HEK293T (cell line): ENCODE results near the gene MRPL43.

Experiments used
- ARNT ChIP-seq: fragments of 450-650 bp; IDR thresholded peaks from 2 replicates; pipeline ENCODE4 v1.6.1; 2017; ENCODE audit warnings: mild to moderate bottlenecking
- BHLHE40 ChIP-seq: fragments of 450-650 bp; IDR thresholded peaks from 2 replicates; pipeline ENCODE4 v1.6.1; 2016; ENCODE audit warnings: mild to moderate bottlenecking, moderate library complexity, borderline replicate concordance
- CTBP1 ChIP-seq: fragments of 450-650 bp; IDR thresholded peaks from 2 replicates; pipeline ENCODE4 v1.6.1; 2016; ENCODE audit warnings: borderline replicate concordance
- ELF4 ChIP-seq: fragments of 450-650 bp; IDR thresholded peaks from 2 replicates; pipeline ENCODE4 v1.6.1; 2017; ENCODE audit warnings: antibody characterized with exemption
- FOXA1 ChIP-seq: fragments of 450-650 bp; IDR thresholded peaks from 2 replicates; pipeline ENCODE4 v1.6.1; 2016; ENCODE audit warnings: mild to moderate bottlenecking
- FOXK2 ChIP-seq: fragments of 450-650 bp; IDR thresholded peaks from 2 replicates; pipeline ENCODE4 v1.6.1; 2016; ENCODE audit warnings: mild to moderate bottlenecking
- FOXM1 ChIP-seq: fragments of 450-650 bp; IDR thresholded peaks from 2 replicates; pipeline ENCODE4 v1.6.1; 2017; ENCODE audit warnings: mild to moderate bottlenecking, borderline replicate concordance
- HDGF ChIP-seq: fragments of 450-650 bp; IDR thresholded peaks from 2 replicates; pipeline ENCODE4 v1.6.1; 2017; ENCODE audit warnings: antibody characterized with exemption, borderline replicate concordance
- SP1 ChIP-seq: fragments of 450-650 bp; IDR thresholded peaks from 2 replicates; pipeline ENCODE4 v1.6.1; 2017
- SUZ12 ChIP-seq: fragments of 450-650 bp; IDR thresholded peaks from 2 replicates; pipeline ENCODE4 v1.6.1; 2016; ENCODE audit warnings: mild to moderate bottlenecking
- TARDBP ChIP-seq: fragments of 450-650 bp; IDR thresholded peaks from 2 replicates; pipeline ENCODE4 v1.6.1; 2016
- ZNF384 ChIP-seq: fragments of 450-650 bp; IDR thresholded peaks from 2 replicates; pipeline ENCODE4 v1.6.1; 2016
- TF ChIP-seq, protein P1 (sequence below): fragments of 450-650 bp; IDR thresholded peaks from 2 replicates; pipeline ENCODE4 v1.6.1; 2016

GRCh38 chr10:101015582-101015973, 28.3 kb upstream of the MRPL43 start:
- no peak for TF ChIP-seq ZNF384
- TF ChIP-seq CTBP1 = no peak
- no peak for TF ChIP-seq FOXK2
- no peak for TF ChIP-seq FOXM1
- no peak for TF ChIP-seq TARDBP
- TF ChIP-seq SUZ12 = no peak
- no peak for TF ChIP-seq ELF4
- no peak for TF ChIP-seq SP1
- no peak for TF ChIP-seq BHLHE40
- no peak for TF ChIP-seq HDGF
- TF ChIP-seq FOXA1 = no peak
- no peak for TF ChIP-seq ARNT
- TF ChIP-seq, protein P1, sequence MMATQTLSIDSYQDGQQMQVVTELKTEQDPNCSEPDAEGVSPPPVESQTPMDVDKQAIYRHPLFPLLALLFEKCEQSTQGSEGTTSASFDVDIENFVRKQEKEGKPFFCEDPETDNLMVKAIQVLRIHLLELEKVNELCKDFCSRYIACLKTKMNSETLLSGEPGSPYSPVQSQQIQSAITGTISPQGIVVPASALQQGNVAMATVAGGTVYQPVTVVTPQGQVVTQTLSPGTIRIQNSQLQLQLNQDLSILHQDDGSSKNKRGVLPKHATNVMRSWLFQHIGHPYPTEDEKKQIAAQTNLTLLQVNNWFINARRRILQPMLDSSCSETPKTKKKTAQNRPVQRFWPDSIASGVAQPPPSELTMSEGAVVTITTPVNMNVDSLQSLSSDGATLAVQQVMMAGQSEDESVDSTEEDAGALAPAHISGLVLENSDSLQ = no peak
